Hematopoietic multipotent progenitor cell treated with erythropoietin and hydrocortisone succinate and interleukin-3 and kit ligand, for 17 days (in vitro differentiated cells): ENCODE results near the gene UBR1.
"Not testable (repeated sequence)": the region's sequence is repeated elsewhere in the genome, so short reads cannot be mapped to it uniquely, and the experiment has no call there.

ENCODE experiments used
- DNase-seq: peaks from one replicate; pipeline ENCODE4 v3.0.0-alpha.2; 2015; ENCODE audit warnings: low spot score

Gene UBR1

GRCh38 chr15:42911058-42911592 lies 194.7 kb downstream of the UBR1 start:
- no peak for DNase-seq

GRCh38 chr15:42908538-42908937 lies 197.3 kb downstream of the UBR1 start:
- DNase-seq: no peak

GRCh38 chr15:42903388-42904324 lies 202.2 kb downstream of the UBR1 start:
- DNase-seq: no peak

GRCh38 chr15:42893911-42894310 lies 211.9 kb downstream of the UBR1 start:
- not testable (repeated sequence) for DNase-seq
